A673 (cell line): ENCODE measurements around the gene PDE10A. TPM values are rescaled to one million over a fixed set of nuclear protein-coding genes. Genes with fewer than 3 reads are reported as not detected.

Experiments used
- BruUV-seq: library from RNA; stranded (reverse); fragments of 400-500 nt; replicated peaks from 2 replicates; lab custom pipeline; 2021; lab: Mats Ljungman, UMichigan
- CTCF ChIA-PET: fragments of 300-600 bp; sonication (Branson Sonifier 250); formaldehyde crosslinking; loops from one replicate; lab custom pipeline; 2022; ENCODE audit warnings: antibody characterized with exemption; lab: Charles Lee
- POLR2A ChIA-PET: fragments of 300-600 bp; sonication (Branson Sonifier 250); formaldehyde crosslinking; loops from one replicate; lab custom pipeline; 2022; ENCODE audit warnings: antibody characterized with exemption; ENCODE audit not compliant: low non-redundant PET; lab: Charles Lee
- DNase-seq: peaks from one replicate; pipeline ENCODE4 v3.0.0-alpha.2; 2015; ENCODE audit warnings: low spot score
- H3K27ac ChIP-seq: fragments of 200-600 bp; sonication (generic); 2 replicates; pipeline ENCODE4 v1.5.1; 2016; ENCODE audit warnings: mixed run types, low read depth, mild to moderate bottlenecking, mixed read lengths, antibody characterized with exemption, low read length; ENCODE audit not compliant: poor library complexity, severe bottlenecking
- H3K27me3 ChIP-seq: fragments of 200-600 bp; sonication (generic); replicated peaks from 2 replicates; pipeline ENCODE4 v1.6.1; 2017; ENCODE audit warnings: mixed run types, low read depth, mild to moderate bottlenecking, mixed read lengths, antibody characterized with exemption, low read length; ENCODE audit not compliant: insufficient read depth, poor library complexity
- H3K36me3 ChIP-seq: fragments of 200-600 bp; sonication (generic); 2 replicates; pipeline ENCODE4 v1.6.1; 2016; ENCODE audit warnings: mixed run types, mild to moderate bottlenecking, mixed read lengths, antibody characterized with exemption, low read length; ENCODE audit not compliant: insufficient read depth, poor library complexity, severe bottlenecking
- H3K4me1 ChIP-seq: fragments of 200-600 bp; sonication (generic); 2 replicates; pipeline ENCODE4 v1.6.1; 2017; ENCODE audit warnings: mixed run types, mild to moderate bottlenecking, mixed read lengths, antibody characterized with exemption, low read length; ENCODE audit not compliant: insufficient read depth, poor library complexity, severe bottlenecking
- H3K4me3 ChIP-seq: fragments of 200-600 bp; sonication (generic); 2 replicates; pipeline ENCODE4 v1.5.1; 2016; ENCODE audit warnings: low read depth, mixed run types, mild to moderate bottlenecking, mixed read lengths, low read length; ENCODE audit not compliant: poor library complexity, severe bottlenecking
- H3K9me3 ChIP-seq: fragments of 200-600 bp; sonication (generic); 2 replicates; pipeline ENCODE4 v1.6.1; 2016; ENCODE audit warnings: mixed run types, low read depth, mild to moderate bottlenecking, mixed read lengths, antibody characterized with exemption, low read length; ENCODE audit not compliant: poor library complexity, severe bottlenecking
- CTCF ChIP-seq: fragments of 300-800, 200-600 bp; sonication (generic); conservative IDR thresholded peaks from 2 replicates; pipeline ENCODE4 v1.5.1; 2017; ENCODE audit warnings: low read depth, mild to moderate bottlenecking, antibody characterized with exemption, low read length, moderate library complexity, mixed read lengths
- EZH2 ChIP-seq: fragments of 200-600 bp; sonication (generic); IDR thresholded peaks from 2 replicates; pipeline ENCODE4 v1.6.1; 2017; ENCODE audit warnings: borderline replicate concordance, low read depth, mild to moderate bottlenecking, mixed read lengths, antibody characterized with exemption, low read length; ENCODE audit not compliant: poor library complexity, severe bottlenecking
- intact Hi-C: fragments of 100-400 bp; cut with micrococcal nuclease; formaldehyde crosslinking; loops from one replicate; pipeline ENCODE4 v1.10.0; 2022; ENCODE audit not compliant: unreplicated experiment
- total RNA-seq: library from RNA; stranded (reverse); gene quantifications from 2 replicates; pipeline ENCODE4 v1.2.3, GENCODE V29; 2021

The PDE10A gene
- total RNA-seq, 1 experiment from 2014 or later, result 2.3 TPM

- intact Hi-C loops, result no loop called here
- Histone ChIP-seq H3K27ac (no peak overlapping the region), H3K27me3 (peaks cover 7% of the 10 kb centered on the region), H3K4me1 (no peaks in the 10 kb centered on the region), H3K36me3 (no peaks in the 10 kb centered on the region), H3K9me3 (no peaks in the 10 kb centered on the region), H3K4me3 (no peak overlapping the region)
- no TSS peak for BruUV-seq
- DNase-seq, result no peak
- ChIA-PET CTCF (no interaction called here), POLR2A (no interaction called here)
- TF ChIP-seq CTCF (no peak), EZH2 (no peak)
Observed at GRCh38 chr6:165345700-165346099, 317.3 kb downstream of the PDE10A start.

DNA sequence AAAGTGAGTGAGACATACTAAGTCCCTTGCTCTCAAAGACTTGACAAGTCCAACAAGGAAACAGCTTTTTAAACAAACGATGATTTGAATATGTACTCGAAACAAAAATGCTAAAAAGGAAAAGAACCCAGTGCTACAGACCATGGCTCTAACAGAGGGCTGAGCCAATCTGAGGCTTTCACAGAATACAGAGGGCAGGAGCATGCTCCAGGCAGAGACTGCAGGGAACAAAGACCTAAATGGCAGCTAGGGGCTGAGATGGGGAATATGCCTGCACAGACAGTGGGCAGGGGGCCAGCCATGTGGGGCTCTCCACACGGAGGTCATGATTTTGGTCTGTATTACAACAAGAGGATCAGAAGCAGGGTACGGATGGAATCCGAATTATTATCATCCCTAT lies 322.5 kb downstream of the PDE10A start:
- CTCF ChIA-PET, result no interaction called here
- intact Hi-C loops, result no loop called here

GRCh38 chr6:165325609-165326008 lies 337.4 kb downstream of the PDE10A start:
- no peaks in the 10 kb centered on the region for H3K4me1 ChIP-seq

More for the DNA sequence above, 322.5 kb downstream of the PDE10A start:
- Histone ChIP-seq H3K4me3 (no peak overlapping the region), H3K27me3 (peaks cover 2% of the 10 kb centered on the region), H3K9me3 (no peaks in the 10 kb centered on the region), H3K36me3 (no peaks in the 10 kb centered on the region), H3K4me1 (no peaks in the 10 kb centered on the region), H3K27ac (no peak overlapping the region)
- no TSS peak for BruUV-seq
- POLR2A ChIA-PET, result no interaction called here
- no peak for DNase-seq
- TF ChIP-seq CTCF (no peak), EZH2 (no peak)

More at GRCh38 chr6:165325609-165326008, 337.4 kb downstream of the PDE10A start:
- BruUV-seq, result no TSS peak
- Histone ChIP-seq H3K4me3 (no peak overlapping the region), H3K27me3 (peaks cover 4% of the 10 kb centered on the region), H3K9me3 (no peaks in the 10 kb centered on the region), H3K27ac (no peak overlapping the region), H3K36me3 (no peaks in the 10 kb centered on the region)
- CTCF ChIA-PET, result no interaction called here
- intact Hi-C loops, result no loop called here
- POLR2A ChIA-PET, result no interaction called here
- DNase-seq, result no peak
- TF ChIP-seq CTCF (no peak), EZH2 (no peak)
